ENCODE measurements around the gene PTPN14.

PTPN14 gene

GRCh38 chr1:214386747-214387146 is 164.7 kb downstream of the PTPN14 start:
- DNase-seq, result no peak

DNA sequence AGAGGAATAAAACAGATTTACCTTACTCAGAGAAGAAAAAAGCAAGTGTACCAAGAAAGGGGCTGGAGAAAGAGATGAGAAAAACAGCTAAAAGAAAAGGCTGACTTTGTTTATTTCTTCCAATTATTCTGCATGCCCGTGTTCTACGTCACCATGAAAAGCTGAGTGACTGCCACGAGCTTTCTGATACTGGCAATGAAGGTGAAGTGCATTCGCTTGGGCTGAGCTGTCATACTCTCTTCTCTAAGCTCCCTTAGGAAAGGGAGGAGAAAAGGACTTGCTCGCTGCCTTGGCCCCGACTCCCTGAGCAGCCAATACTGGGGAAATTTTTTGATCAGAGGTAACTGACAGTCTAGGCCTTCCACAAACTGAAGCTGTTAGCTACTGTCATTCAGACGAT is 165.1 kb downstream of the PTPN14 start:
- no peak for DNase-seq

DNA sequence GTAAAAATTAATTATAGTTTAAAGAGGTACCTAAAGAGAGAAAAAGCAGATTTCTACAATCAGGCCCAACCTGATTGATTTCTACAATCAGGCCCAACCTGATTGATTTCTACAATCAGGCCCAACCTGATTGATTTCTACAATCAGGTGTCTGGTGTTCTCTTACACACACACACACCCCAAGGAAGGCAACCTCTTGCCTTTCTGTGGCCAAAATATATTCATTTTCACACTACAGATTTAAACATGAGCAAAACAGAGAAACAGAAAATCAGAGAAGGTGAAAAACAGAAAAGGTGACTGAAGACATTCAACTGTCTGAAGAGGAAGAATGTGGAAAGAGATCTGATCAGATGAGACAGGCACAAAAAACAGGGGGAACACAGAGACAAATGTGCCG is 166.0 kb downstream of the PTPN14 start:
- no peak for DNase-seq

DNA sequence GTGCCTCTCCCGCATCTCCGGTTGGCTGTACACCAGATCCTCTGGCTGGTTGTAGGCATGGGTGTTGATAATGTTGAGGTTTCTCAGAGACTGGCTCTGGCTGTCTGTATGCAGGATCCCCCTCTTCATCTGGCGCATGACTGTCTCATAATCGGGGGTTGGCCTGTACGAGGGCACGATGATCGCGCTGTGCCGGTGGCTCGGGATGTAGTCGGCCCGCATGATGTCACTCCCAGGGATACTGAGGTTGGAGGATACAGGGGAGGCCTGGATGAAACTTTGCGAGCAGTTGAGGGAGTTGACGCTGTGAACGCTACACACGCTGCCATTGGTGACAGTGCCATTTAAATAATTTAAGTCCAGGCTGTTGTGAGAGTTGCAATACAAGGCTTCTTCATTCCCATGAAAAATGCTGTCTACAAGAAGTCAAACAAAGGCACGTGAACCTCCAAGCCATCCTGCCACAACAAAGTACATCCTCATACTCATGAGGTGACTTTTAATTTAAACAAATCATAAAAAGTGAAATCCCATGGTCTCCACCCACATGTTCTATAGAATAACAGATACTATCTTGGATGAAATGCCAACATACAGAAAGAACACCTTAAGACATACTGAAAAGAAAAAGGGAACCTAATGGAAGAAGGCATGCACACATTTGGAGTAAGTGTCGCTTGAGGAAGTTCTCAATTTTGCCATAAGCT is 166.9 kb downstream of the PTPN14 start:
- DNase-seq, result no peak

DNA sequence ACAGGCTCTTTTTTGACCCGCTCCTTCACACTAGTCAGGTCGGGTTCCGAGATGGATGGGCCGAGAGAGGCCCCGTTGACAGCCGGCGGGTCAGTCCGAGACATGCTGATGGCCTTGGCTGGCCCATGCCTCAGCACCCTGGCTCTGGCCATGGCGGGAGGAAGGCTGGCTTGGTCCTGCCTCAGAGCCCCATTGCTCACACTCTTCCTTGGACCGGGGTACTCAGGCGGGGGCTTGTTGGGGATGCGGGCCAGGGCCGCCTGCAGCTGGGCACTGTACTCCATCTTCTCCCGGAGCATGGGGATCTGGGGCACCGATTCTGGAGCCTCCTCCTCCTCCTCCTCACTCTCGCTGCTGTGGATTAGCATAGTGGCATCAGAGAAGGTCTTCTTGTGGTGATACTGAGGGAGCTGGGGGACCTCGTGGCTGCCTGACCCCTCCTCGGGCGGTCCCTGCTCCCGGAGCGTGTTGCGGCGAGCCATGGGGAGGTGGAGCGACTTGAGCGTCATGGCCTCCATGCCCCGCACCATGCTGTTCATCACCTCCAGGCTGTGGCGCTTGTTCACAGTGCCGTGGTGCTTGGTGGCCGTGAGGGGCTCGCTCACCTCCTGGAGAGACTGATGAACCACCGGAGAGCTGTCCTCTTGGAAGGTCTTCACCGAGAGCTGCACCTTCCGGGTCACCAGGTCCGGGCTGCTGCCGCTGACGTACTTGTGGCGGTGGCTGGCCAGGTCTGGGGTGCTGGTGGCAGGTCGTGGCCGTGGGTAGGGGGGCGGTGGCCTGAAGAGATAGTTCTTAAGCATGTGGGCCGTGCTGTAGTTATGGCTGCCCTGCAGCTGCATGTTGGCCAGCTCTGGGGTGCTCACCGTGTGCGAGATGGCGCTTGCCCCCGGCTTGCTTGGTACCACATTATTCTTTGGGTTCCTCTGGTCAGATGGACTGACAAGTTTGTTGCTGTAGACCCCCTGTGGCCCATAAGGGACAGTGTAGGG is 167.7 kb downstream of the PTPN14 start:
- DNase-seq, result no peak

GRCh38 chr1:214380986-214381695 is 170.3 kb downstream of the PTPN14 start:
- no peak for DNase-seq

GRCh38 chr1:214380396-214380795 is 171.0 kb downstream of the PTPN14 start:
- DNase-seq, result no peak

- DNase-seq, result no peak
Measured at GRCh38 chr1:214379236-214379970, 172.0 kb downstream of the PTPN14 start.

DNA sequence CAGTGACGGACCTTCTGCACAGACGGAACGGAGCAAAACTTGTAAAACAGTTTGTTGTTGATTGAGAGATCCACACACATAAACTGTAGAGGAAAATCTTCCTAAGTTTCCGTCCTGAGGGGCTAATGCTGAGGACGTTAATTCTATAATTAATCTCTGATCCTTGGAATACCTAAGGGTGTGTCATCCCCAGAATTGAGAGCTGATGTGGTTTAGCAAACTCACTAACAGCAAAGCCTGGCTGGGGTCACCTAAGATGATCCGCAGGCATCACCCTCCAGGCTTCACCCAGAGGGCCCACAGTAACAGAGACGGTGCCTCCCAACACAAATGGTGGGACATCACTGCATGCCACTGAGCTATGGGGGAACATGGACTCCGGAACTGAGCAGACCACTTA is 172.9 kb downstream of the PTPN14 start:
- no peak for DNase-seq

- no peak for DNase-seq
Measured at GRCh38 chr1:214377886-214378285, 173.5 kb downstream of the PTPN14 start.

- no peak for DNase-seq
Measured at GRCh38 chr1:214377485-214377884, 173.9 kb downstream of the PTPN14 start.

DNA sequence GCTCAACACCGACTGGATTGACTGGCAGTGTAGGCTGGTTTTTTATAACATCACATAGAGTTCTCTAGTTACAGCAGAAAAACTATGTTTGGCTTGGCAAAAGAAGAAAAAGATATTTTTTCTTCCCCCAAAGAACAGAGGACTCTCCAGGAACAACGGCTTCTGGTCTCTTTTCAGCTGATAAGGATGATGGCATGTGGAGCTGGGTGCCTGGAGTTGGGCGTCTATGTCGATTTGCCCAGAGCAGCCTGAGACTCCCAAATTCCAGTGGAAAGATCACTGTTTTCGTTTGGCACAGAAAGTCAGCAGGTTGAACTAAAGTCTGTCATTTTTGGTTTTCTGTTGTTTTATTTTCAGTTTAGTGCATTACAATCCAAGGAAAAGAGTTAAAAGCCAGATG is 179.3 kb downstream of the PTPN14 start:
- no peak for DNase-seq

- DNase-seq, result no peak
Measured at GRCh38 chr1:214370615-214371014, 180.8 kb downstream of the PTPN14 start.

DNA sequence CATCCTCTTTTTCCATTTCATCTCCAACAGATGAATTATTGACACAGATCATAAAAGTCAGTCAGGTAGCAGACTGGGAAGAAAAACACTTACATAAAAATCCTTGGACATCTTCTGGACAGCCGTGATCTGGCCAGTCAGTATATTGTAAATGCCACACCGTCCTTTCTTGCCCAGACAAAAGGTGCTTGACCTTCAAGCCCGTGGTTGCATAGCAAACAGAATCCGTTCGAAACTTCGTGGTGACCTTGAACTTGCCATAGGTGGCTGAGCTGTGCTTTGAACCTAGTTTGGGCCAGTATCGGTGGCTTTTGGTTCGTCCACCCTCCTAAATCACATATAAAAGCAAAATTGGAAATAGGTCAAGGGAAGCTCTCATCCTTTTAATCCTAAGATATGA is 182.0 kb downstream of the PTPN14 start:
- no peak for DNase-seq

GRCh38 chr1:214367841-214368240 is 183.6 kb downstream of the PTPN14 start:
- DNase-seq, result no peak

DNA sequence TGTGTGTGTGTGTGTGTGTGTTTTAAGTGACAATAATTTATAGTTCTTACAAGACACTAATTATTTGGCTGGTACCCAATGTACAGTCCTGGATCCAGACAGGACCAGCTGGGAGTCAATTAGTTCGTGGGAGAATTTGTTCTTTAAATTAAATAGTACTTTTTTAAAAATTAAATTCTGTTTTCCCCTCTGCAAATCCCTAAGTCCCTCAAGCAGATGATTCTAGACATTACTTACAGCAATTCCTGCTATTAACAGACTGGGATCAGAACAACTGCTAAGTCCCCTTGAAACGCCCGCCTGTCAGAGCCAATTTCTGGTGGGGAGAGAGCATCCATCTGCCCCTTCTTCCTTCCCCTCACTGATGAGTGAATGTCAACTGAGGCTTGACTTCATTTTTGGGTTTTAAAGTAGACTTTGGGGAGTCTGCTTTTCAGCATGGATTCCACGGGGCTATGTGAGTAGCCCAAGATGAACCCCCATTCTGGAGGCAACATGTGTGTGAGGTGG is 186.6 kb downstream of the PTPN14 start:
- DNase-seq, result no peak

GRCh38 chr1:214364386-214364785 is 187.0 kb downstream of the PTPN14 start:
- no peak for DNase-seq

DNA sequence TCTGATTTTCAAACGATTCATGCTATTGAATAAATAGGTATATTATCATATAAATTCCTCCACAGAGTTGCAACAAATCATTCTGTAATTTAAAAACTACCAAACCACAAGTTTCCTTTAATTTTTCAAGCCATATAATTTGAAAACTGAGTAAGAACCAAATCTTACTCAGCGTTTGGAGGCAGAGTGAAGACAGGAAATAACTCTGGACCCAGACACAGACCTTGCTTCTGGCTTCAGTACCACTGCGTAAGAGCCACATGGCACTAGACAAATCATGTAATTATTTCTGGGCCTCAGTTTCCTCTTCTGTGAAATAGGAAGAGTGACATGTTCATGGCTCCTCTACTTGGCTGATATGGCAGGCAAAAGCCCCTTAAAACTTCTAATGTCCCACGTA is 188.0 kb downstream of the PTPN14 start:
- no peak for DNase-seq

DNA sequence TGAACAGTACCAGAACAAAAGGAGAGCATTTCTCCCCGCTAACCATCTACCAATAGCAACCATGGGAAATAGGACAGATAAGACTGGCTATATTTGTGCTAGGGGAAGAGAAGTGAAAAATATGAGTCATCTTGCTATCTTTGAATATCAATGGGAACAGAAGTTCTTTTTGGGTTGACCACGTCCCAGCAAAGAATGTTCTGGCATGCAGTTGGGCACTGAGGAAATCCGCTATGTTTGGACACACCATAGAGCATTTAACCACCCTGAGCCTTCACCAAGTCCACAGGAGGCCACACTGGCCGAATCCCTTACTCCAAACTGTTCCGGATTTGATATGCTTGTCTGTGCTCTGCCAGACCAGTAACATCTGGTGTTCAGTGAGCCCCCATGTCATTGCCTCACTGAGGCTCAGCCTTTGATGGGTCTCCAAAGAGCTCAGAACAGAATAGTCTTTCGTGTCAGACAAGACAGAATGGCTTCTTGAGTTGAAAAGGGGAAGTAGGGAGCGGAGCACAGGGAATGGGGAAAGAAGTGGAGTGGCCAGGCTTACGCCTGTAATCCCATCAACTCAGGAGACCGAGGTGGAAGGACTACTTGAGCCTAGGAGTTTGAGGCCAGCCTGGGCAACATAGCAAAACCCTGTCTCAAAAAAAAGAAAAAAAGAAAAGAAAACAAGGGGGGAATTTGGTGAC is 189.1 kb downstream of the PTPN14 start:
- DNase-seq, result no peak

- no peak for DNase-seq
Measured at GRCh38 chr1:214361636-214362035, 189.8 kb downstream of the PTPN14 start.

- DNase-seq, result no peak
Measured at GRCh38 chr1:214360525-214361164, 190.8 kb downstream of the PTPN14 start.
